ENCODE data around the gene STAC2.

- no peak for TF ChIP-seq CTCF (IDR thresholded peaks at IDR 0.05; ENCODE audit: insufficient read depth, low read length, poor library complexity, severe bottlenecking)
- TF ChIP-seq EZH2phosphoT487 (conservative IDR thresholded peaks at IDR 0.05; ENCODE audit: low read length), result no peak
These were observed 32.4 kb downstream of the STAC2 start for GRCh38 chr17:39193346-39193745.
